HepG2 (cell line): ENCODE results near the gene JAK1. TPM values are rescaled to one million over a fixed set of nuclear protein-coding genes. Genes with fewer than 3 reads are reported as not detected.

Experiments
- ARID4A ChIP-seq: sonication (generic); formaldehyde crosslinking; IDR thresholded peaks from 2 replicates; pipeline ENCODE4 v1.5.0; 2020; ENCODE audit warnings: mild to moderate bottlenecking, missing genetic modification reagents, borderline replicate concordance
- ATF6 ChIP-seq: sonication (generic); formaldehyde crosslinking; conservative IDR thresholded peaks from 2 replicates; pipeline ENCODE4 v1.4.0; 2020; ENCODE audit warnings: missing genetic modification reagents
- FOXA3 ChIP-seq: IDR thresholded peaks from 2 replicates; pipeline ENCODE4 v1.6.1; 2016; ENCODE audit warnings: missing genetic modification reagents, missing compliant biosample characterization
- FUBP1 ChIP-seq: sonication (generic); formaldehyde crosslinking; IDR thresholded peaks from 2 replicates; pipeline ENCODE4 v1.5.1; 2020; ENCODE audit warnings: missing genetic modification reagents, mild to moderate bottlenecking, borderline replicate concordance
- GPN1 ChIP-seq: sonication (generic); formaldehyde crosslinking; IDR thresholded peaks from 2 replicates; pipeline ENCODE4 v1.5.1; 2020; ENCODE audit warnings: missing genetic modification reagents, borderline replicate concordance
- ISL2 ChIP-seq: sonication (generic); formaldehyde crosslinking; IDR thresholded peaks from 2 replicates; pipeline ENCODE4 v1.5.0; 2020; ENCODE audit warnings: missing genetic modification reagents
- KLF9 ChIP-seq: IDR thresholded peaks from 2 replicates; pipeline ENCODE4 v1.6.1; 2016; ENCODE audit warnings: low read depth
- PATZ1 ChIP-seq: sonication (generic); formaldehyde crosslinking; IDR thresholded peaks from 2 replicates; pipeline ENCODE4 v1.4.0; 2020; ENCODE audit warnings: missing genetic modification reagents
- TCF7L2 ChIP-seq: IDR thresholded peaks from 2 replicates; pipeline ENCODE4 v1.6.1; 2011; ENCODE audit warnings: mild to moderate bottlenecking, low read depth, low read length, moderate library complexity
- ZBTB44 ChIP-seq: sonication (generic); formaldehyde crosslinking; IDR thresholded peaks from 2 replicates; pipeline ENCODE4 v1.4.0; 2020; ENCODE audit warnings: missing genetic modification reagents
- ZNF30 ChIP-seq: sonication (generic); formaldehyde crosslinking; IDR thresholded peaks from 2 replicates; pipeline ENCODE4 v1.5.0; 2020; ENCODE audit warnings: mild to moderate bottlenecking, missing genetic modification reagents
- ZNF766 ChIP-seq: sonication (generic); formaldehyde crosslinking; IDR thresholded peaks from 2 replicates; pipeline ENCODE4 v1.5.0; 2020; ENCODE audit warnings: missing genetic modification reagents, borderline replicate concordance
- ZSCAN12 ChIP-seq: sonication (generic); formaldehyde crosslinking; IDR thresholded peaks from 2 replicates; pipeline ENCODE4 v1.9.0; 2021; ENCODE audit warnings: mild to moderate bottlenecking, missing genetic modification reagents
- ZZZ3 ChIP-seq: sonication (generic); formaldehyde crosslinking; IDR thresholded peaks from 2 replicates; pipeline ENCODE4 v1.4.0; 2020; ENCODE audit warnings: missing genetic modification reagents, mild to moderate bottlenecking, borderline replicate concordance
- polyA plus RNA-seq, 8 experiments: library from polyadenylated mRNA; depleted of rRNA in 3 of 8; stranded (reverse) in 7 of 8; unstranded in 1 of 8; fragments of >200 nt; fragmentation: Illumina TruSeq in 4 of 8; extraction: Trizol in 4 of 8; gene quantifications; 2 replicates each; pipeline versions ENCODE4 v1.2.1 to v1.2.3, GENCODE V29; 2011 to 2016; ENCODE audit warnings: low read depth in 4 of 8, missing spikeins in 1 of 8, mixed read lengths in 1 of 8; ENCODE audit not compliant: insufficient read depth in 1 of 8
- total RNA-seq, 5 experiments: library from RNA; depleted of rRNA; stranded (reverse); fragments of >200 nt; fragmentation: Illumina TruSeq; extraction: Trizol; gene quantifications; 2 replicates each; pipeline ENCODE4 v1.2.3, GENCODE V29; 2016; ENCODE audit warnings: low read depth in 1 of 5

JAK1 gene
- total and polyA plus RNA-seq, 2 of the 13 experiments (the other 11 are each of a cell fraction or from before 2014, with no cell fraction given), result 23.9 to 42.4 TPM

- TF ChIP-seq FUBP1 (no peak), TCF7L2 (no peak), ZSCAN12 (CRISPR knock-in tag) (no peak), ZBTB44 (CRISPR knock-in tag) (no peak), ARID4A (CRISPR knock-in tag) (no peak; the same call in 1 of the 2 replicates), ATF6 (CRISPR knock-in tag) (no peak), ZNF30 (CRISPR knock-in tag) (no peak), GPN1 (CRISPR knock-in tag) (no peak), PATZ1 (CRISPR knock-in tag) (peak; percentile 27), ZNF766 (no peak), FOXA3 (CRISPR knock-in tag) (no peak; the same call in 1 of the 2 replicates), KLF9 (no peak), ZZZ3 (no peak), ISL2 (no peak)
These were observed at the start of gene JAK1 (continued) for GRCh38 chr1:64966158-64966971.
